ENCODE data around the gene SNTN. TPM values are rescaled to one million over a fixed set of nuclear protein-coding genes. Genes with fewer than 3 reads are reported as not detected.

The SNTN gene
- total and polyA plus RNA-seq, 2 donors (not counting 3 experiments of a cell fraction or from before 2014, with no cell fraction given), result not detected

DNA sequence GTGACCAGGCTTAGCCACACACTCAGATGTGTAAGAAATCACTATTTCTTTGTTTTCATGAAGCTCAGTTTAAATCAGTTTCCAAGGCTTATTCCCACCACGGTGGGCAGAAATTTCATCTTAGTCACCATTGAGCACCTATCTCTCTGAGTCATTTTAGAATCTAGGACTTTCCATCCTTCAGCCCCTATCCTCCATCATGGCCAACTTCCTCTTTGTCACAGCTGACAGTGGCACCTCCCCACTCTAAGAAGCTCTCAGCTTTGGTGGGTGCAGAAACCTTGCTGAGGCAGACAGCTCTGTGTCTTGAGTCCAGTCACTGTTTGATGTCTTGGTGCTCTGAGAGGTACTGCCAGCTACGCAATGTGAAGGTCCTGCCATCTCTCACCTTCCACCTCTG, 32.9 kb downstream of the SNTN start:
- Histone ChIP-seq H3K4me1 (ENCODE audit: control insufficient read depth, extremely low read depth, insufficient read depth, low read length) (no peaks in the 10 kb centered on the region), H3K36me3 (ENCODE audit: control insufficient read depth in 2 of 2, extremely low read depth in 1 of 2, insufficient read depth in 2 of 2, low read length in 2 of 2) (no peaks in the 10 kb centered on the region), H3K4me3 (replicated peaks in 1 of 3; ENCODE audit: insufficient read depth in 1 of 3, low read depth in 1 of 3, low read length in 3 of 3) (no peak overlapping the region), H2AFZ (ENCODE audit: low read depth, low read length) (no peak overlapping the region), H3K9me3 (replicated peaks; ENCODE audit: control insufficient read depth, insufficient read depth, low read length) (no peaks in the 10 kb centered on the region), H3K79me2 (ENCODE audit: control insufficient read depth, insufficient read depth, low read length) (no peaks in the 10 kb centered on the region), H3K27me3 (ENCODE audit: control insufficient read depth in 2 of 2, insufficient read depth in 2 of 2, low read length in 2 of 2) (no peaks in the 10 kb centered on the region), H3K9me1 (replicated peaks; ENCODE audit: control insufficient read depth, extremely low read depth, insufficient read depth, low read length) (no peaks in the 10 kb centered on the region), H4K20me1 (replicated peaks; ENCODE audit: control insufficient read depth, extremely low read depth, insufficient read depth, low read length) (no peaks in the 10 kb centered on the region), H3K27ac (ENCODE audit: insufficient read depth, low read depth, low read length) (no peak overlapping the region), H3K4me2 (ENCODE audit: insufficient read depth, low read length) (no peak overlapping the region), H3K9ac (replicated peaks; ENCODE audit: extremely low read depth, insufficient read depth, low read length) (no peak overlapping the region)
- no TSS peak for BruUV-seq (replicated peaks)
- DNase-seq (ENCODE audit: low read depth, low spot score) (no peak), FAIRE-seq (no peak)
- TF ChIP-seq GATA2 (IDR thresholded peaks at IDR 0.05; ENCODE audit: insufficient read depth, insufficient read length, low read depth, low read length), result no peak
- TF ChIP-seq POLR2AphosphoS5 (IDR thresholded peaks at IDR 0.05; ENCODE audit: insufficient read depth, low read depth, low read length), result no peak
- no peak for TF ChIP-seq FOS (IDR thresholded peaks at IDR 0.05; ENCODE audit: borderline replicate concordance, insufficient read depth, low read length)
- TF ChIP-seq, protein P1, sequence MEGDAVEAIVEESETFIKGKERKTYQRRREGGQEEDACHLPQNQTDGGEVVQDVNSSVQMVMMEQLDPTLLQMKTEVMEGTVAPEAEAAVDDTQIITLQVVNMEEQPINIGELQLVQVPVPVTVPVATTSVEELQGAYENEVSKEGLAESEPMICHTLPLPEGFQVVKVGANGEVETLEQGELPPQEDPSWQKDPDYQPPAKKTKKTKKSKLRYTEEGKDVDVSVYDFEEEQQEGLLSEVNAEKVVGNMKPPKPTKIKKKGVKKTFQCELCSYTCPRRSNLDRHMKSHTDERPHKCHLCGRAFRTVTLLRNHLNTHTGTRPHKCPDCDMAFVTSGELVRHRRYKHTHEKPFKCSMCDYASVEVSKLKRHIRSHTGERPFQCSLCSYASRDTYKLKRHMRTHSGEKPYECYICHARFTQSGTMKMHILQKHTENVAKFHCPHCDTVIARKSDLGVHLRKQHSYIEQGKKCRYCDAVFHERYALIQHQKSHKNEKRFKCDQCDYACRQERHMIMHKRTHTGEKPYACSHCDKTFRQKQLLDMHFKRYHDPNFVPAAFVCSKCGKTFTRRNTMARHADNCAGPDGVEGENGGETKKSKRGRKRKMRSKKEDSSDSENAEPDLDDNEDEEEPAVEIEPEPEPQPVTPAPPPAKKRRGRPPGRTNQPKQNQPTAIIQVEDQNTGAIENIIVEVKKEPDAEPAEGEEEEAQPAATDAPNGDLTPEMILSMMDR (IDR thresholded peaks at IDR 0.05; ENCODE audit: extremely low read depth in 1 of 2, insufficient read depth in 1 of 2, low read depth in 1 of 2, low read length in 2 of 2), result no peak
- TF ChIP-seq MYC (IDR thresholded peaks at IDR 0.05; ENCODE audit: low read depth, low read length), result no peak
- no peak for TF ChIP-seq MAX (IDR thresholded peaks at IDR 0.05; ENCODE audit: insufficient read depth, insufficient read length)
- no peak for TF ChIP-seq EZH2 (IDR thresholded peaks at IDR 0.05; ENCODE audit: borderline replicate concordance, low read depth, low read length, severe bottlenecking)
- no peak for TF ChIP-seq JUN (IDR thresholded peaks at IDR 0.05; ENCODE audit: borderline replicate concordance, insufficient read depth, insufficient read length, low read depth)
- no peak for TF ChIP-seq POLR2A (IDR thresholded peaks at IDR 0.05; ENCODE audit: low read depth, low read length)
- ChIA-PET CTCF (no interaction called here), POLR2A (no interaction called here)
- dilution Hi-C loops (cut with MboI; ENCODE audit: extremely low pct_ligation_motif_present, low sequenced_read_pairs) (no loop called here), intact Hi-C loops (cut with micrococcal nuclease) (no loop called here)
